ENCODE results near the gene SLC22A31.

Gene SLC22A31

GRCh38 chr16:89164847-89165680 is 35.3 kb downstream of the SLC22A31 start:
- DNase-seq (ENCODE audit: low read depth in 2 of 2): no peak

GRCh38 chr16:89164436-89164835 is 35.9 kb downstream of the SLC22A31 start:
- no peak for DNase-seq (ENCODE audit: low read depth in 2 of 2)

GRCh38 chr16:89163297-89163696 is 37.0 kb downstream of the SLC22A31 start:
- DNase-seq (ENCODE audit: low read depth in 2 of 2): no peak

- no peak for DNase-seq (ENCODE audit: low read depth in 2 of 2)
Observed at GRCh38 chr16:89161763-89162713, 38.3 kb downstream of the SLC22A31 start.

GRCh38 chr16:89160977-89161701 is 39.2 kb downstream of the SLC22A31 start:
- DNase-seq (ENCODE audit: low read depth in 2 of 2): no peak

- no peak for DNase-seq (ENCODE audit: low read depth in 2 of 2)
Observed at GRCh38 chr16:89159850-89160354, 40.4 kb downstream of the SLC22A31 start.

GRCh38 chr16:89159066-89159849 is 41.1 kb downstream of the SLC22A31 start:
- DNase-seq (ENCODE audit: low read depth in 2 of 2): no peak

GRCh38 chr16:89157778-89158177 is 42.6 kb downstream of the SLC22A31 start:
- no peak for DNase-seq (ENCODE audit: low read depth in 2 of 2)

GRCh38 chr16:89156740-89157645 is 43.3 kb downstream of the SLC22A31 start:
- no peak for DNase-seq (ENCODE audit: low read depth in 2 of 2)

- DNase-seq (ENCODE audit: low read depth in 2 of 2): no peak
Observed at GRCh38 chr16:89155851-89156739, 44.2 kb downstream of the SLC22A31 start.

GRCh38 chr16:89155184-89155679 is 45.1 kb downstream of the SLC22A31 start:
- no peak for DNase-seq (ENCODE audit: low read depth in 2 of 2)

GRCh38 chr16:89154390-89155183 is 45.8 kb downstream of the SLC22A31 start:
- DNase-seq (ENCODE audit: low read depth in 2 of 2): no peak

- no peak for DNase-seq (ENCODE audit: low read depth in 2 of 2)
Observed at GRCh38 chr16:89153848-89154271, 46.5 kb downstream of the SLC22A31 start.

- DNase-seq (ENCODE audit: low read depth in 2 of 2): no peak
Observed at GRCh38 chr16:89152831-89153700, 47.3 kb downstream of the SLC22A31 start.

- no peak for DNase-seq (ENCODE audit: low read depth in 2 of 2)
Observed at GRCh38 chr16:89150981-89151380, 49.4 kb downstream of the SLC22A31 start.

GRCh38 chr16:89150090-89150835 is 50.1 kb downstream of the SLC22A31 start:
- no peak for DNase-seq (ENCODE audit: low read depth in 2 of 2)

Measured in stimulated activated CD4-positive, alpha-beta T cell treated with anti-CD3 and anti-CD28 coated beads, Interleukin-15, amount 100 ng/mL, for 48 hours (primary cell).